Sigmoid colon (tissue), 3 donors: ENCODE measurements around the gene CCDC178.

ENCODE experiments used
- POLR2A ChIP-seq, 2 donors: fragments of 450-650 bp; IDR thresholded peaks; one replicate each; pipeline ENCODE4 v1.6.1; 2016; ENCODE audit warnings: antibody characterized with exemption in 2 of 2, mild to moderate bottlenecking in 2 of 2, moderate library complexity in 2 of 2
- TF ChIP-seq, protein P1 (sequence below), 4 experiments: fragments of 450-650 bp in 3 of 4; fragments of 200-600 bp in 1 of 4; IDR thresholded peaks; one replicate each; pipeline ENCODE4 v1.5.1; 2016 to 2019; ENCODE audit warnings: antibody characterized with exemption in 4 of 4, mild to moderate bottlenecking in 3 of 4, moderate library complexity in 2 of 4

- TF ChIP-seq POLR2A (IDR thresholded peaks at IDR 0.05) = no peak
- TF ChIP-seq, protein P1, sequence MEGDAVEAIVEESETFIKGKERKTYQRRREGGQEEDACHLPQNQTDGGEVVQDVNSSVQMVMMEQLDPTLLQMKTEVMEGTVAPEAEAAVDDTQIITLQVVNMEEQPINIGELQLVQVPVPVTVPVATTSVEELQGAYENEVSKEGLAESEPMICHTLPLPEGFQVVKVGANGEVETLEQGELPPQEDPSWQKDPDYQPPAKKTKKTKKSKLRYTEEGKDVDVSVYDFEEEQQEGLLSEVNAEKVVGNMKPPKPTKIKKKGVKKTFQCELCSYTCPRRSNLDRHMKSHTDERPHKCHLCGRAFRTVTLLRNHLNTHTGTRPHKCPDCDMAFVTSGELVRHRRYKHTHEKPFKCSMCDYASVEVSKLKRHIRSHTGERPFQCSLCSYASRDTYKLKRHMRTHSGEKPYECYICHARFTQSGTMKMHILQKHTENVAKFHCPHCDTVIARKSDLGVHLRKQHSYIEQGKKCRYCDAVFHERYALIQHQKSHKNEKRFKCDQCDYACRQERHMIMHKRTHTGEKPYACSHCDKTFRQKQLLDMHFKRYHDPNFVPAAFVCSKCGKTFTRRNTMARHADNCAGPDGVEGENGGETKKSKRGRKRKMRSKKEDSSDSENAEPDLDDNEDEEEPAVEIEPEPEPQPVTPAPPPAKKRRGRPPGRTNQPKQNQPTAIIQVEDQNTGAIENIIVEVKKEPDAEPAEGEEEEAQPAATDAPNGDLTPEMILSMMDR (IDR thresholded peaks at IDR 0.05) = no peak
These were observed 136.2 kb downstream of the CCDC178 start for GRCh38 chr18:33304277-33304676.
